Smooth muscle cell (in vitro differentiated cells): Measurements from ENCODE around the gene TMEM229B. TPM values are rescaled to one million over a fixed set of nuclear protein-coding genes. Genes with fewer than 3 reads are reported as not detected.
A peak's percentile ranks its signal among the peaks of the same experiment; 100 is the strongest.

Experiments
- DNase-seq: peaks from one replicate; lab custom pipeline; 2025; ENCODE audit not compliant: unreplicated experiment; lab: John Stamatoyannopoulos, UW
- H2AFZ ChIP-seq: fragments of 200-600 bp; sonication (generic); 2 replicates; pipeline ENCODE4 v1.6.0; 2016; ENCODE audit warnings: antibody characterized with exemption, low read depth, mild to moderate bottlenecking
- H3F3A ChIP-seq: fragments of 200-600 bp; sonication (generic); 2 replicates; pipeline ENCODE4 v1.6.0; 2017; ENCODE audit warnings: antibody characterized with exemption, low read depth
- H3K27ac ChIP-seq: fragments of 200-600 bp; sonication (generic); 2 replicates; pipeline ENCODE4 v1.5.1; 2016; ENCODE audit warnings: low read depth, mild to moderate bottlenecking
- H3K27me3 ChIP-seq: fragments of 200-600 bp; sonication (generic); 2 replicates; pipeline ENCODE4 v1.6.1; 2016; ENCODE audit warnings: low read depth, mild to moderate bottlenecking
- H3K36me3 ChIP-seq: fragments of 200-600 bp; sonication (generic); 2 replicates; pipeline ENCODE4 v1.5.1; 2016; ENCODE audit warnings: low read depth
- H3K4me1 ChIP-seq: fragments of 200-600 bp; sonication (generic); 2 replicates; pipeline ENCODE4 v1.5.1; 2016; ENCODE audit warnings: low read depth
- H3K4me2 ChIP-seq: fragments of 200-600 bp; sonication (generic); 2 replicates; pipeline ENCODE4 v1.6.0; 2016; ENCODE audit warnings: mild to moderate bottlenecking
- H3K4me3 ChIP-seq: fragments of 200-600 bp; sonication (generic); 2 replicates; pipeline ENCODE4 v1.5.1; 2016; ENCODE audit warnings: mild to moderate bottlenecking
- H3K79me2 ChIP-seq: fragments of 200-600 bp; sonication (generic); 2 replicates; pipeline ENCODE4 v1.6.0; 2016; ENCODE audit warnings: low read depth, mild to moderate bottlenecking
- H3K9ac ChIP-seq: fragments of 200-600 bp; sonication (generic); 2 replicates; pipeline ENCODE4 v1.6.0; 2016; ENCODE audit warnings: low read depth
- H3K9me3 ChIP-seq: fragments of 200-600 bp; sonication (generic); replicated peaks from 2 replicates; pipeline ENCODE4 v1.5.1; 2016; ENCODE audit warnings: low read depth
- H4K20me1 ChIP-seq: fragments of 200-600 bp; sonication (generic); 2 replicates; pipeline ENCODE4 v1.6.0; 2016; ENCODE audit warnings: low read depth
- WGBS: methylation state at CpG from one replicate; pipeline ENCODE4 v1.1.7; 2016; ENCODE audit warnings: low lambda C conversion rate; 5-methylcytosine and 5-hydroxymethylcytosine counted together
- polyA plus RNA-seq: library from polyadenylated mRNA; unstranded; fragments of >200 nt; fragmentation: Nextera tagmentation; extraction: Ambion mirVana; gene quantifications from 2 replicates; pipeline ENCODE4 v1.2.1, GENCODE V29; 2016
- total RNA-seq: library from RNA; depleted of rRNA; stranded (reverse); fragments of >200 nt; gene quantifications from 2 replicates; pipeline ENCODE4 v1.2.3, GENCODE V29; 2014
- TF ChIP-seq, protein P1 (sequence below): fragments of 200-600 bp; sonication (generic); IDR thresholded peaks from 2 replicates; pipeline ENCODE4 v1.5.1; 2017; ENCODE audit warnings: borderline replicate concordance, mild to moderate bottlenecking, antibody characterized with exemption; ENCODE audit not compliant: insufficient read depth, poor library complexity, severe bottlenecking

Gene TMEM229B
- total and polyA plus RNA-seq, 2 experiments from 2014 or later = 0.22 to 0.49 TPM

GRCh38 chr14:67533754-67534085 is 45.2 kb upstream of the TMEM229B start:
- 5% methylated on average over 6 of the region's 6 CpGs for WGBS
- Histone ChIP-seq H3K36me3 (no peaks in the 10 kb centered on the region), H3K9me3 (no peaks in the 10 kb centered on the region), H3K27me3 (peaks cover 4% of the 10 kb centered on the region), H3F3A (peaks cover 6% of the 10 kb centered on the region), H3K4me2 (peak overlapping the region; percentile 94), H3K79me2 (no peaks in the 10 kb centered on the region), H3K9ac (no peak overlapping the region), H4K20me1 (no peaks in the 10 kb centered on the region), H3K27ac (no peak overlapping the region), H3K4me1 (peaks cover 4% of the 10 kb centered on the region), H2AFZ (peak overlapping the region; percentile 99), H3K4me3 (peak overlapping the region; percentile 79)
- no peak for DNase-seq
- TF ChIP-seq, protein P1, sequence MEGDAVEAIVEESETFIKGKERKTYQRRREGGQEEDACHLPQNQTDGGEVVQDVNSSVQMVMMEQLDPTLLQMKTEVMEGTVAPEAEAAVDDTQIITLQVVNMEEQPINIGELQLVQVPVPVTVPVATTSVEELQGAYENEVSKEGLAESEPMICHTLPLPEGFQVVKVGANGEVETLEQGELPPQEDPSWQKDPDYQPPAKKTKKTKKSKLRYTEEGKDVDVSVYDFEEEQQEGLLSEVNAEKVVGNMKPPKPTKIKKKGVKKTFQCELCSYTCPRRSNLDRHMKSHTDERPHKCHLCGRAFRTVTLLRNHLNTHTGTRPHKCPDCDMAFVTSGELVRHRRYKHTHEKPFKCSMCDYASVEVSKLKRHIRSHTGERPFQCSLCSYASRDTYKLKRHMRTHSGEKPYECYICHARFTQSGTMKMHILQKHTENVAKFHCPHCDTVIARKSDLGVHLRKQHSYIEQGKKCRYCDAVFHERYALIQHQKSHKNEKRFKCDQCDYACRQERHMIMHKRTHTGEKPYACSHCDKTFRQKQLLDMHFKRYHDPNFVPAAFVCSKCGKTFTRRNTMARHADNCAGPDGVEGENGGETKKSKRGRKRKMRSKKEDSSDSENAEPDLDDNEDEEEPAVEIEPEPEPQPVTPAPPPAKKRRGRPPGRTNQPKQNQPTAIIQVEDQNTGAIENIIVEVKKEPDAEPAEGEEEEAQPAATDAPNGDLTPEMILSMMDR = no peak

DNA sequence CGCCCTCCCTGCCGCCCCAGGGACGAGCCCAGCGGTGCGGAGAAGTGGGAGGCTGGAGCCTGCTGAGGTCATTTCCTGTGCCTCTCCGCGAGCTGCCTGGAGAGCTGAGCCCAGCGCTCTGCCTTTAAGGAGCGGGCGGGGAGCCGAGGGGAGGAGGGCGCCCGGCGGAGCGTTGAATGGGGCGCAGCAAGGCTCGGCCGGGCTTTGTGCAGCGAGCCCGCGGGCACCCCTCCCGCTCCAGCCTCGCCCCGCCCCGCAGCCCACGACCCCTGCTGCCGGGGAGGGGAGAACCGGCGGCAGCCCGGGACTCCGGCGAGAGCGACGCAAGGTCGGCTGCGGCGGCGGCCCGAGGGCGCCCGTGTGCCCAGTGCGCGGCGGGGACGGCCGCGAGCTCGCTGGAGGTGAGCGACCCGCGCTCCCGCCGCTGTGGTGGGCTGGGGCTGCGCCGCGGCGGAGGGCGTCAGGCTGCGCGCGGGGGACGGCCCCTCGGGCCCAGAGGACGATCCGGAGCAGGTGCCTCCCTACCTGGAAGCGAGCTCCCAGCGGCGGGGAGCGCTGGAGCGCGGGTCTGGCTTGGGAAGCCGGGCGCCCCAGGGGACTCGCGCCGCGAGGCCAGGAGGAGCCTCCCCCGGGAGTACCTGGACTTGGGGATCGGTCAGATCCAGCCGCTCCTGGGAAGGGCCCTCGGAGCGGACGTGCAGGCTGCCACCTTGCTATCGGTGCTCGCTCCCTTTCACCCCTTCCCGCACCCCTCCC is 44.7 kb upstream of the TMEM229B start, which contains the start of gene PLEKHH1:
Gene PLEKHH1 (plus strand): TSS at position 293 of the 756 bp plus-strand sequence. CDS start 8,578 bp downstream, outside the sequence.
- Histone ChIP-seq H3F3A (peaks cover 6% of the 10 kb centered on the region), H4K20me1 (no peaks in the 10 kb centered on the region), H3K36me3 (no peaks in the 10 kb centered on the region), H3K4me2 (peak within 1 kb of the TSS; percentile 94), H3K9ac (peak within 1 kb of the TSS; percentile 76), H3K27ac (no peak within 1 kb of the TSS), H3K4me3 (peak within 1 kb of the TSS; percentile 79), H3K9me3 (no peaks in the 10 kb centered on the region), H3K27me3 (peaks cover 4% of the 10 kb centered on the region), H3K79me2 (no peaks in the 10 kb centered on the region), H3K4me1 (no peaks in the 10 kb centered on the region), H2AFZ (peak within 1 kb of the TSS; percentile 99)
- DNase-seq = peak; percentile 21
- WGBS = 2% methylated on average over 51 of the region's 86 CpGs
- TF ChIP-seq, protein P1 = no peak

- Histone ChIP-seq H3F3A (peaks cover 6% of the 10 kb centered on the region), H3K27me3 (peaks cover 4% of the 10 kb centered on the region), H3K4me1 (no peaks in the 10 kb centered on the region), H3K79me2 (no peaks in the 10 kb centered on the region), H3K27ac (no peak overlapping the region), H2AFZ (peak overlapping the region; percentile 99), H3K9me3 (no peaks in the 10 kb centered on the region), H3K36me3 (no peaks in the 10 kb centered on the region), H4K20me1 (no peaks in the 10 kb centered on the region), H3K4me3 (peak overlapping the region; percentile 79), H3K4me2 (peak overlapping the region; percentile 94), H3K9ac (peak overlapping the region; percentile 76)
- no peak for DNase-seq
- WGBS = 22% methylated on average over 22 of the region's 23 CpGs
- TF ChIP-seq, protein P1 = no peak
These were observed 44.1 kb upstream of the TMEM229B start for GRCh38 chr14:67532606-67532997.
